H1 (cell line): Measurements from ENCODE around the gene AMPH. TPM values are rescaled to one million over a fixed set of nuclear protein-coding genes. Genes with fewer than 3 reads are reported as not detected.

Source experiments
- BRCA1 ChIP-seq: IDR thresholded peaks from 2 replicates; pipeline ENCODE4 v1.6.1; 2012; ENCODE audit warnings: low read depth, low read length, improper control_type of control experiment
- CBX5 ChIP-seq: fragments of 300-800, 300-1000 bp; sonication (generic); IDR thresholded peaks from 2 replicates; pipeline ENCODE4 v1.7.1; 2016; ENCODE audit warnings: antibody characterized with exemption, low read length, low read depth
- CHD7 ChIP-seq: fragments of 300-600 bp; sonication (generic); IDR thresholded peaks from 2 replicates; pipeline ENCODE4 v1.7.1; 2012; ENCODE audit warnings: low read length, moderate library complexity, mild to moderate bottlenecking, inconsistent platforms; ENCODE audit not compliant: insufficient replicate concordance
- E2F6 ChIP-seq: IDR thresholded peaks from 2 replicates; pipeline ENCODE4 v1.6.1; 2012; ENCODE audit warnings: inconsistent platforms
- KDM1A ChIP-seq: fragments of 200-600, 300-600 bp; sonication (generic); IDR thresholded peaks from 2 replicates; pipeline ENCODE4 v1.7.1; 2016; ENCODE audit warnings: mild to moderate bottlenecking, low read length, borderline replicate concordance
- KDM5A ChIP-seq: fragments of 200-600 bp; IDR thresholded peaks from 2 replicates; pipeline ENCODE4 v1.7.1; 2012; ENCODE audit warnings: mild to moderate bottlenecking, low read length, inconsistent platforms, mixed read lengths
- NANOG ChIP-seq: IDR thresholded peaks from 2 replicates; pipeline ENCODE4 v1.6.1; 2011; ENCODE audit warnings: low read length, low read depth, mild to moderate bottlenecking, inconsistent platforms; ENCODE audit not compliant: insufficient read depth, poor library complexity, severe bottlenecking
- POLR2A ChIP-seq, 2 experiments: IDR thresholded peaks; 1 replicate in 1 of 2; 2 replicates in 1 of 2; pipeline ENCODE4 v1.6.1; 2011; ENCODE audit warnings: low read depth in 2 of 2, low read length in 2 of 2, mild to moderate bottlenecking in 2 of 2; ENCODE audit errors: control extremely low read depth in 1 of 2
- RFX5 ChIP-seq: IDR thresholded peaks from 2 replicates; pipeline ENCODE4 v1.6.1; 2011; ENCODE audit warnings: low read depth, low read length, improper control_type of control experiment, borderline replicate concordance
- RXRA ChIP-seq: IDR thresholded peaks from 2 replicates; pipeline ENCODE4 v1.6.1; 2011; ENCODE audit warnings: low read depth, mild to moderate bottlenecking, low read length, moderate library complexity; ENCODE audit not compliant: insufficient read depth
- SIX5 ChIP-seq: IDR thresholded peaks from 2 replicates; pipeline ENCODE4 v1.6.1; 2011; ENCODE audit warnings: mild to moderate bottlenecking, low read depth, low read length
- polyA plus RNA-seq, 7 experiments: library from polyadenylated mRNA; depleted of rRNA in 3 of 7; stranded (reverse) in 5 of 7; unstranded in 2 of 7; fragments of >200 nt in 5 of 7; fragments of 200-250 nt in 2 of 7; gene quantifications; 1 replicate in 5 of 7; 2 replicates in 1 of 7; 4 replicates in 1 of 7; pipeline versions ENCODE4 v1.2.1 to v1.2.3, GENCODE V29; 2011 to 2013; ENCODE audit warnings: missing spikeins in 2 of 7, mixed read lengths in 2 of 7
- total RNA-seq: library from RNA; stranded (reverse); fragmentation: NEBNext Ultra II Directional; extraction: Animal tissue kit (Norgen Biotek cat#: 25700); gene quantifications from 2 replicates; pipeline ENCODE4 v1.2.1, GENCODE V29; 2021

The AMPH gene
- total and polyA plus RNA-seq, 2 of the 8 experiments (the other 6 are each of a cell fraction or from before 2014, with no cell fraction given), result 7.3 to 12.2 TPM

- TF ChIP-seq CHD7 (no peak), CBX5 (no peak), POLR2A (IDR thresholded peaks at IDR 0.05; ENCODE audit: control extremely low read depth in 1 of 2, low read depth in 2 of 2, low read length in 2 of 2) (no peak), KDM1A (no peak), BRCA1 (no peak), SIX5 (no peak), KDM5A (no peak), RFX5 (no peak), NANOG (no peak), RXRA (no peak), E2F6 (no peak)
These were observed 178.5 kb downstream of the AMPH start (continued) for GRCh38 chr7:38452681-38453108.
